Esophagus squamous epithelium (tissue), 5 donors: ENCODE data around the gene PWWP2A. TPM values are rescaled to one million over a fixed set of nuclear protein-coding genes. Genes with fewer than 3 reads are reported as not detected.
"Not testable (repeated sequence)": the region's sequence is repeated elsewhere in the genome, so short reads cannot be mapped to it uniquely, and the experiment has no call there.

ENCODE experiments used
- DNase-seq: peaks from one replicate; lab custom pipeline; 2025; lab: John Stamatoyannopoulos, UW
- H3K27ac ChIP-seq, 4 donors: fragments of 200-600 bp; sonication (generic); one replicate each; pipeline ENCODE4 v1.5.1; 2016 to 2019; ENCODE audit warnings: mild to moderate bottlenecking in 1 of 4
- H3K27me3 ChIP-seq, 4 donors: fragments of 200-600 bp; sonication (generic); 1 replicate in 3 of 4; 2 replicates in 1 of 4; pipeline versions ENCODE4 v1.5.1 to v1.6.0; 2017 to 2021; ENCODE audit warnings: antibody characterized with exemption in 1 of 4
- H3K36me3 ChIP-seq, 3 donors: fragments of 200-600 bp; sonication (generic); one replicate each; pipeline ENCODE4 v1.5.1; 2016 to 2019
- H3K4me1 ChIP-seq, 3 donors: fragments of 200-600 bp; sonication (generic); one replicate each; pipeline ENCODE4 v1.5.1; 2017 to 2019
- H3K4me3 ChIP-seq, 4 donors: fragments of 200-600 bp; sonication (generic); 1 replicate in 3 of 4; 2 replicates in 1 of 4; pipeline ENCODE4 v1.5.1; 2016 to 2019; ENCODE audit warnings: mild to moderate bottlenecking in 2 of 4, moderate library complexity in 1 of 4
- H3K9me3 ChIP-seq, 3 donors: fragments of 200-600 bp; sonication (generic); one replicate each; pipeline ENCODE4 v1.5.1; 2016 to 2019
- POLR2A ChIP-seq, 4 donors: fragments of 450-650 bp; IDR thresholded peaks; one replicate each; pipeline ENCODE4 v1.6.1; 2017; ENCODE audit warnings: antibody characterized with exemption in 4 of 4, mild to moderate bottlenecking in 4 of 4, moderate library complexity in 3 of 4
- WGBS, 2 donors: methylation state at CpG; one replicate each; pipeline ENCODE4 v1.1.5; 2018; 5-methylcytosine and 5-hydroxymethylcytosine counted together
- intact Hi-C: fragments of 100-400 bp; cut with DNase I; formaldehyde crosslinking; loops from one replicate; pipeline ENCODE4 v1.15.0; 2022
- total RNA-seq, 4 donors: library from RNA; depleted of rRNA; stranded (reverse); fragments of >200 nt; gene quantifications; one replicate each; pipeline ENCODE4 v1.1.0, GENCODE V29; 2016
- TF ChIP-seq, protein P1 (sequence below), 6 experiments: fragments of 450-650 bp in 4 of 6; fragments of 200-600 bp in 2 of 6; sonication (generic) in 2 of 6; IDR thresholded peaks; one replicate each; pipeline ENCODE4 v1.5.1; 2016 to 2019; ENCODE audit warnings: antibody characterized with exemption in 6 of 6, mild to moderate bottlenecking in 4 of 6, moderate library complexity in 4 of 6
- donor health status: DM: yes; HTN: yes; CAD: no.

The PWWP2A gene
- total RNA-seq, 4 donors from 2014 or later = 15.3 to 20.8 (median 17.1) TPM

GRCh38 chr5:160150381-160150780 lies 31.1 kb upstream of the PWWP2A start:
- DNase-seq = no peak
- intact Hi-C loops = no loop called here
- Histone ChIP-seq H3K27me3 (no peaks in the 10 kb centered on the region), H3K4me1 (no peaks in the 10 kb centered on the region), H3K4me3 (no peak overlapping the region), H3K27ac (no peak overlapping the region), H3K36me3 (no peaks in the 10 kb centered on the region), H3K9me3 (no peaks in the 10 kb centered on the region)
- TF ChIP-seq POLR2A (IDR thresholded peaks at IDR 0.05) = no peak
- TF ChIP-seq, protein P1, sequence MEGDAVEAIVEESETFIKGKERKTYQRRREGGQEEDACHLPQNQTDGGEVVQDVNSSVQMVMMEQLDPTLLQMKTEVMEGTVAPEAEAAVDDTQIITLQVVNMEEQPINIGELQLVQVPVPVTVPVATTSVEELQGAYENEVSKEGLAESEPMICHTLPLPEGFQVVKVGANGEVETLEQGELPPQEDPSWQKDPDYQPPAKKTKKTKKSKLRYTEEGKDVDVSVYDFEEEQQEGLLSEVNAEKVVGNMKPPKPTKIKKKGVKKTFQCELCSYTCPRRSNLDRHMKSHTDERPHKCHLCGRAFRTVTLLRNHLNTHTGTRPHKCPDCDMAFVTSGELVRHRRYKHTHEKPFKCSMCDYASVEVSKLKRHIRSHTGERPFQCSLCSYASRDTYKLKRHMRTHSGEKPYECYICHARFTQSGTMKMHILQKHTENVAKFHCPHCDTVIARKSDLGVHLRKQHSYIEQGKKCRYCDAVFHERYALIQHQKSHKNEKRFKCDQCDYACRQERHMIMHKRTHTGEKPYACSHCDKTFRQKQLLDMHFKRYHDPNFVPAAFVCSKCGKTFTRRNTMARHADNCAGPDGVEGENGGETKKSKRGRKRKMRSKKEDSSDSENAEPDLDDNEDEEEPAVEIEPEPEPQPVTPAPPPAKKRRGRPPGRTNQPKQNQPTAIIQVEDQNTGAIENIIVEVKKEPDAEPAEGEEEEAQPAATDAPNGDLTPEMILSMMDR (IDR thresholded peaks at IDR 0.05) = no peak
- WGBS, 2 donors = 48 to 61% methylated on average over 3 of the region's 3 CpGs

DNA sequence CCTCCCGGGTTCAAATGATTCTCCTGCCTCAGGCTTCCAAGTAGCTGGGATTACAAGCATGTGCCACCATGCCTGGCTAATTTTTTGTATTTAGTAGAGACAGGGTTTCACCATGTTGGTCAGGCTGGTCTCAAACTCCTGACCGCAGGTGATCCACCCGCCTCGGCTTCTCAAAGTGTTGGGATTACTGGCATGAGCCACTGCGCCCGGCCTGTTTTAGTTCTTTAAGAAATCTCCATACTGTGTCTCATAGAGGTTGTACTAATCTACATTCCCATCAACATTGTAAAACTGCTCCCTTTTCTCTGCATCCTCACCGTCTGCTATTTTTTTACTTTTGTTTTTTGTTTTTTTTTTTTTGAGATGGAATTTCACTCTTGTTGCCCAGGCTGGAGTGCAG lies 25.2 kb upstream of the PWWP2A start:
- H3K4me3 ChIP-seq, intact Hi-C loops, H3K27me3 ChIP-seq, DNase-seq, H3K27ac ChIP-seq, H3K36me3 ChIP-seq, H3K4me1 ChIP-seq, H3K9me3 ChIP-seq: not testable (repeated sequence)
- WGBS, 2 donors = 88 to 91% methylated on average over 7 of the region's 7 CpGs

- Histone ChIP-seq H3K27me3 (no peaks in the 10 kb centered on the region), H3K27ac (no peak overlapping the region), H3K36me3 (no peaks in the 10 kb centered on the region), H3K9me3 (no peaks in the 10 kb centered on the region), H3K4me3 (no peak overlapping the region), H3K4me1 (peaks cover 0 to 9% (median 0%) of the 10 kb centered on the region in 3 donors)
- intact Hi-C loops = no loop called here
- no peak for DNase-seq
- WGBS, 2 donors = 92 to 100% methylated on average over 1 of the region's 1 CpG
- TF ChIP-seq, protein P1 (IDR thresholded peaks at IDR 0.05) = no peak
- no peak for TF ChIP-seq POLR2A (IDR thresholded peaks at IDR 0.05)
Measured at GRCh38 chr5:160134332-160134731, 15.1 kb upstream of the PWWP2A start.

- no peaks in the 10 kb centered on the region for H3K9me3 ChIP-seq
- TF ChIP-seq POLR2A (IDR thresholded peaks at IDR 0.05) = no peak
- TF ChIP-seq, protein P1 (IDR thresholded peaks at IDR 0.05) = no peak
- no peaks in the 10 kb centered on the region for H3K36me3 ChIP-seq
- H3K4me3 ChIP-seq = peak overlapping the region in 1 of 4 donors; percentile 11
- H3K27me3 ChIP-seq = no peaks in the 10 kb centered on the region
- intact Hi-C loops = no loop called here
- peaks cover 0 to 9% (median 0%) of the 10 kb centered on the region in 3 donors for H3K4me1 ChIP-seq
- H3K27ac ChIP-seq = peak overlapping the region in 1 of 4 donors; percentile 43
- DNase-seq = no peak
- 72 to 78% methylated on average over 2 of the region's 7 CpGs for WGBS, 2 donors
Measured at GRCh38 chr5:160133918-160134304, 14.7 kb upstream of the PWWP2A start.

GRCh38 chr5:160133071-160133917 lies 14.0 kb upstream of the PWWP2A start:
- intact Hi-C loops = no loop called here
- 41 to 52% methylated on average over 12 to 20 of the region's 31 CpGs for WGBS, 2 donors
- H3K27ac ChIP-seq = peak overlapping the region in 2 of 4 donors; percentile 9 to 43
- no peaks in the 10 kb centered on the region for H3K36me3 ChIP-seq
- H3K9me3 ChIP-seq = no peaks in the 10 kb centered on the region
- peaks cover 0 to 9% (median 0%) of the 10 kb centered on the region in 3 donors for H3K4me1 ChIP-seq
- DNase-seq = no peak
- TF ChIP-seq, protein P1 (IDR thresholded peaks at IDR 0.05) = no peak
- TF ChIP-seq POLR2A (IDR thresholded peaks at IDR 0.05) = no peak
- H3K27me3 ChIP-seq = no peaks in the 10 kb centered on the region
- peak overlapping the region in 2 of 4 donors; percentile 11 to 30 for H3K4me3 ChIP-seq
